ENCODE measurements around the gene FMN2.

DNA sequence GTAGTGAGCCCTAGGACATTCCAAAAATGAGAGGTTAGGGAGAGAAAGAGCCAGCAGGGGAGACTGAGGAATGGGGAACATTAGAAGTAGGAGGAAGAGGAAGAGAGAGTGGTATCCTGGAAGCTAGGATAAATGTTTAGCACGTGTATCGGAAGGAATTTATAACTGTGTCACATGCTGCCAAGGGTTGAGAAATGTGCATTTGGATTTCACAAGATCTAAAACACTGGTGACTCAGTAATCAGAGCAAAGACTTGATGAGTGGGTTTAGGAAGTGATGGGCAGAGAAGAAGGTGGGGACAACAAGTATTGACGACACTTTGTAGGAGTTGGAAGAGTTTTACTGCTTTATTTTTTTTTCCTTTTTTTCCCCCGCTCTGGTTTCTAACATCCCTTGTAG, 193.9 kb downstream of the FMN2 start:
- TF ChIP-seq, protein P1, sequence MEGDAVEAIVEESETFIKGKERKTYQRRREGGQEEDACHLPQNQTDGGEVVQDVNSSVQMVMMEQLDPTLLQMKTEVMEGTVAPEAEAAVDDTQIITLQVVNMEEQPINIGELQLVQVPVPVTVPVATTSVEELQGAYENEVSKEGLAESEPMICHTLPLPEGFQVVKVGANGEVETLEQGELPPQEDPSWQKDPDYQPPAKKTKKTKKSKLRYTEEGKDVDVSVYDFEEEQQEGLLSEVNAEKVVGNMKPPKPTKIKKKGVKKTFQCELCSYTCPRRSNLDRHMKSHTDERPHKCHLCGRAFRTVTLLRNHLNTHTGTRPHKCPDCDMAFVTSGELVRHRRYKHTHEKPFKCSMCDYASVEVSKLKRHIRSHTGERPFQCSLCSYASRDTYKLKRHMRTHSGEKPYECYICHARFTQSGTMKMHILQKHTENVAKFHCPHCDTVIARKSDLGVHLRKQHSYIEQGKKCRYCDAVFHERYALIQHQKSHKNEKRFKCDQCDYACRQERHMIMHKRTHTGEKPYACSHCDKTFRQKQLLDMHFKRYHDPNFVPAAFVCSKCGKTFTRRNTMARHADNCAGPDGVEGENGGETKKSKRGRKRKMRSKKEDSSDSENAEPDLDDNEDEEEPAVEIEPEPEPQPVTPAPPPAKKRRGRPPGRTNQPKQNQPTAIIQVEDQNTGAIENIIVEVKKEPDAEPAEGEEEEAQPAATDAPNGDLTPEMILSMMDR (IDR thresholded peaks at IDR 0.05; ENCODE audit: low read depth, low read length), result no peak
- no peak for TF ChIP-seq EZH2phosphoT487 (IDR thresholded peaks at IDR 0.05; ENCODE audit: low read depth)
